T-cell (primary cell): ENCODE data around the gene COG6. TPM values are rescaled to one million over a fixed set of nuclear protein-coding genes. Genes with fewer than 3 reads are reported as not detected.
A peak's percentile ranks its signal among the peaks of the same experiment; 100 is the strongest.

Experiments
- ATAC-seq, 4 experiments: fragments of 200-7000 bp in 3 of 4; fragments of 150-1000 bp in 1 of 4; cut with Tn5 transposase; replicated peaks in 1 of 4; 1 replicate in 3 of 4; 2 replicates in 1 of 4; pipeline ENCODE4 v1.10.0; 2021; ENCODE audit warnings: moderate library complexity in 3 of 4, mild to moderate bottlenecking in 2 of 4, moderate number of reproducible peaks in 1 of 4
- CTCF ChIA-PET, 2 donors: fragments of 300-600 bp; sonication (Branson Sonifier 250); formaldehyde crosslinking; loops; one replicate each; lab custom pipeline; 2022; ENCODE audit warnings: antibody characterized with exemption in 2 of 2; lab: Charles Lee
- POLR2A ChIA-PET, 2 donors: fragments of 300-600 bp; sonication (Branson Sonifier 250); formaldehyde crosslinking; loops; one replicate each; lab custom pipeline; 2022; ENCODE audit warnings: antibody characterized with exemption in 2 of 2; lab: Charles Lee
- DNase-seq, 35 experiments: peaks; one replicate each; pipeline versions ENCODE4 v3.0.0 to v3.0.0-alpha.2; 2013 to 2023
- H3K27ac ChIP-seq: one replicate; pipeline ENCODE4 v1.5.1; 2013; ENCODE audit warnings: low read length
- H3K27me3 ChIP-seq, 2 experiments: replicated peaks in 1 of 2; 1 replicate in 1 of 2; 2 replicates in 1 of 2; pipeline versions ENCODE4 v1.6.1 to v1.7.0; 2013; ENCODE audit warnings: low read length in 1 of 2, mixed read lengths in 1 of 2; ENCODE audit not compliant: control insufficient read depth in 2 of 2, insufficient read depth in 2 of 2; ENCODE audit errors: extremely low read depth in 1 of 2
- H3K36me3 ChIP-seq, 2 donors: 1 replicate in 1 of 2; 2 replicates in 1 of 2; pipeline versions ENCODE4 v1.6.1 to v1.7.0; 2013; ENCODE audit warnings: low read length in 1 of 2; ENCODE audit not compliant: control insufficient read depth in 2 of 2, insufficient read depth in 1 of 2; ENCODE audit errors: extremely low read depth in 1 of 2
- H3K4me1 ChIP-seq, 2 experiments: 1 replicate in 1 of 2; 2 replicates in 1 of 2; pipeline versions ENCODE4 v1.6.1 to v1.7.0; 2013; ENCODE audit warnings: low read length in 2 of 2, mixed read lengths in 1 of 2; ENCODE audit not compliant: insufficient read depth in 2 of 2, control insufficient read depth in 1 of 2; ENCODE audit errors: extremely low read depth in 1 of 2
- H3K4me3 ChIP-seq, 2 donors: 1 replicate in 1 of 2; 2 replicates in 1 of 2; pipeline versions ENCODE4 v1.5.1 to v1.7.0; 2013; ENCODE audit warnings: mild to moderate bottlenecking in 2 of 2, low read length in 1 of 2, moderate library complexity in 1 of 2; ENCODE audit not compliant: control insufficient read depth in 1 of 2; ENCODE audit errors: extremely low read depth in 1 of 2
- H3K9me3 ChIP-seq: 2 replicates; pipeline ENCODE4 v1.7.0; 2013
- H3K27ac Mint-ChIP-seq, 2 donors: one replicate each; pipeline ENCODE4 v1.8.0; 2020 to 2021; ENCODE audit warnings: mild to moderate bottlenecking in 2 of 2, mixed read lengths in 2 of 2
- H3K27me3 Mint-ChIP-seq, 2 donors: one replicate each; pipeline ENCODE4 v1.8.0; 2021 to 2022; ENCODE audit warnings: mixed read lengths in 2 of 2
- H3K36me3 Mint-ChIP-seq: one replicate; pipeline ENCODE4 v1.8.0; 2021; ENCODE audit warnings: mixed read lengths
- H3K4me1 Mint-ChIP-seq, 3 donors: one replicate each; pipeline ENCODE4 v1.8.0; 2020 to 2022; ENCODE audit warnings: mixed read lengths in 3 of 3, mild to moderate bottlenecking in 1 of 3
- H3K4me3 Mint-ChIP-seq, 3 donors: one replicate each; pipeline ENCODE4 v1.8.0; 2020 to 2022; ENCODE audit warnings: mild to moderate bottlenecking in 3 of 3, mixed read lengths in 3 of 3, moderate library complexity in 3 of 3
- H3K9me3 Mint-ChIP-seq, 3 donors: one replicate each; pipeline ENCODE4 v1.8.0; 2020 to 2022; ENCODE audit warnings: mixed read lengths in 3 of 3
- WGBS: methylation state at CpG from one replicate; pipeline ENCODE4 v1.1.5; 2013; ENCODE audit warnings: missing lambda C conversion rate; ENCODE audit not compliant: insufficient coverage; 5-methylcytosine and 5-hydroxymethylcytosine counted together
- total RNA-seq, 35 experiments: library from RNA in 6 of 35; stranded (reverse) in 6 of 35; fragments of 120-200 nt in 1 of 35; gene quantifications; one replicate each; pipeline versions ENCODE4 v1.2.1 to v1.2.4 and lab custom pipeline; 2013 to 2026

The COG6 gene
- total RNA-seq, 5 donors from 2014 or later (not counting 1 experiment from before 2014, with no cell fraction given) = 28.4 to 31.7 (median 30.7) TPM

GRCh38 chr13:39766464-39767158 lies 111.1 kb downstream of the COG6 start:
- Mint-ChIP-seq H3K4me3 (no peak overlapping the region), H3K4me1 (peaks cover 5 to 11% (median 10%) of the 10 kb centered on the region in 3 donors), H3K27me3 (no peaks in the 10 kb centered on the region), H3K27ac (no peak overlapping the region), H3K9me3 (peaks cover 0 to under 1% (median 0%) of the 10 kb centered on the region in 3 donors), H3K36me3 (no peaks in the 10 kb centered on the region)
- ATAC-seq (no peak), DNase-seq (no peak)
- H3K9me3 ChIP-seq = no peaks in the 10 kb centered on the region
- H3K36me3 ChIP-seq = no peaks in the 10 kb centered on the region
- ChIA-PET POLR2A (no interaction called here), CTCF (interaction anchor here in 1 of 2 donors (0.5 kb wide), 1 partner anchor 178 kb away, joined by 3 read pairs; no protein-coding TSS in a partner anchor)
- WGBS = 100% methylated on average over 1 of the region's 2 CpGs
- no peak overlapping the region for H3K4me3 ChIP-seq
- peaks cover 0 to 4% of the 10 kb centered on the region in 2 experiments for H3K4me1 ChIP-seq
- H3K27me3 ChIP-seq = no peaks in the 10 kb centered on the region
- no peak overlapping the region for H3K27ac ChIP-seq

DNA sequence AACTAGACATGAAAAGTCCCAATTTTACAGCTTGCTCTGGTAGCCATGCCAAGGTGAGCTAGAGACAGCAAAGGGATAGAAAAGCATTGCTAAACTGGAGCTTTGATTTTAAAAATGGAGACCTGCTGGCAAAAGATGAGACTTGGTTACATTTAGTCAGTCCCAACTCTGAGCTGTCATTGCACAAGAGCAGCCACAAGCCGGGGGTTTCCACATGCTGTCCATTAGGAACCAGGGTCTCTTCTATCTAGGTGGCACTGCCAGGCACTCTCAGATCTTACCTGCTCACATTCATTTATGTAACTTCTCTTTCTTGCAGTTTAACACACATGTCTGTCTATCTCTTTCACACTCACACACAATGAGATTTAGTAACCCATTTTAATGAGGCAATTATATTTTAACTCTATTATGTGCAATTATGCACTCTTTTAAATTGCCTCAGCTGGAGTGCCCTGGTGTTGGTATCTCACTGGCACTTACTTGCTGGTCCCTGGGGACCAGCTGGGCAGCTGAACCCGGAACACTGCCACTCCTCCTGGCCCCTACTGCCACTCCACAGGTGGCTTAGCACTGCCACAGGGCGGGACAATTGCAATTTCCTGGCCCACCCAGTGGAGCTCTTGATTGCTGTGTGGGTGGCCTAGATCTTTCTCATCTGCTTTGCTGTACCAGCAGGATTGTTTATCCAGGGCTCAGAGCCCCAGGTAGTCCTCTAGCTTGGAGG lies 112.5 kb downstream of the COG6 start:
- no peaks in the 10 kb centered on the region for H3K9me3 ChIP-seq
- Mint-ChIP-seq H3K27ac (no peak overlapping the region), H3K27me3 (no peaks in the 10 kb centered on the region), H3K36me3 (peaks cover 4% of the 10 kb centered on the region), H3K9me3 (no peaks in the 10 kb centered on the region), H3K4me1 (peaks cover 5 to 11% (median 10%) of the 10 kb centered on the region in 3 donors), H3K4me3 (no peak overlapping the region)
- H3K27ac ChIP-seq = no peak overlapping the region
- CTCF ChIA-PET = interaction anchor here in 1 of 2 donors (0.8 kb wide), 1 partner anchor 9 kb away, joined by 3 read pairs; no protein-coding TSS in a partner anchor
- POLR2A ChIA-PET = no interaction called here
- no peak for DNase-seq
- WGBS = 100% methylated on average over 1 of the region's 3 CpGs
- ATAC-seq = no peak
- no peaks in the 10 kb centered on the region for H3K36me3 ChIP-seq
- H3K4me3 ChIP-seq = no peak overlapping the region
- peaks cover 0 to 4% of the 10 kb centered on the region in 2 experiments for H3K4me1 ChIP-seq
- H3K27me3 ChIP-seq = no peaks in the 10 kb centered on the region

DNA sequence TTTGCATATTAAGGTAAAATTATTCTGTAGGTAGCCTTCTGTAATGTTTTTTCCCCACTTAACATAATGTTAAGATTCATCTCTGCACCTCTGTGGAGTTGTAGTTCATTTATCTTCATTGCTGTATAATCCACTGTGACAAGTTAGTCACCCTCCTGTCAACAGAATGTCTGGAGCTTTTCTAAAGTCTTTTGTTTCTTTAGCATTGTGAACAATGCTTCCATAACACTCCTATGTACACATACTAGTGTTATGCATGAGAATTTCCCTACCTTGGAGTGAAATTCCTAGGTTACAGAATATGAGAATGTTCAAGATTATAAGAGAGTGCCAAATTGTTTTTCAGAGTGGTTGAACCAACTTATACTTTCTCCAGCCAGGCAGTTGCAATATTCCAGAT lies 113.5 kb downstream of the COG6 start:
- Mint-ChIP-seq H3K27ac (no peak overlapping the region), H3K9me3 (no peaks in the 10 kb centered on the region), H3K27me3 (no peaks in the 10 kb centered on the region), H3K4me1 (peaks cover 5 to 11% (median 10%) of the 10 kb centered on the region in 3 donors), H3K4me3 (no peak overlapping the region), H3K36me3 (peaks cover 4% of the 10 kb centered on the region)
- Histone ChIP-seq H3K36me3 (no peaks in the 10 kb centered on the region), H3K27ac (no peak overlapping the region), H3K4me1 (peaks cover 0 to 4% of the 10 kb centered on the region in 2 experiments), H3K9me3 (no peaks in the 10 kb centered on the region), H3K4me3 (no peak overlapping the region), H3K27me3 (no peaks in the 10 kb centered on the region)
- CTCF ChIA-PET = no interaction called here
- ATAC-seq = no peak
- DNase-seq = no peak
- POLR2A ChIA-PET = no interaction called here

DNA sequence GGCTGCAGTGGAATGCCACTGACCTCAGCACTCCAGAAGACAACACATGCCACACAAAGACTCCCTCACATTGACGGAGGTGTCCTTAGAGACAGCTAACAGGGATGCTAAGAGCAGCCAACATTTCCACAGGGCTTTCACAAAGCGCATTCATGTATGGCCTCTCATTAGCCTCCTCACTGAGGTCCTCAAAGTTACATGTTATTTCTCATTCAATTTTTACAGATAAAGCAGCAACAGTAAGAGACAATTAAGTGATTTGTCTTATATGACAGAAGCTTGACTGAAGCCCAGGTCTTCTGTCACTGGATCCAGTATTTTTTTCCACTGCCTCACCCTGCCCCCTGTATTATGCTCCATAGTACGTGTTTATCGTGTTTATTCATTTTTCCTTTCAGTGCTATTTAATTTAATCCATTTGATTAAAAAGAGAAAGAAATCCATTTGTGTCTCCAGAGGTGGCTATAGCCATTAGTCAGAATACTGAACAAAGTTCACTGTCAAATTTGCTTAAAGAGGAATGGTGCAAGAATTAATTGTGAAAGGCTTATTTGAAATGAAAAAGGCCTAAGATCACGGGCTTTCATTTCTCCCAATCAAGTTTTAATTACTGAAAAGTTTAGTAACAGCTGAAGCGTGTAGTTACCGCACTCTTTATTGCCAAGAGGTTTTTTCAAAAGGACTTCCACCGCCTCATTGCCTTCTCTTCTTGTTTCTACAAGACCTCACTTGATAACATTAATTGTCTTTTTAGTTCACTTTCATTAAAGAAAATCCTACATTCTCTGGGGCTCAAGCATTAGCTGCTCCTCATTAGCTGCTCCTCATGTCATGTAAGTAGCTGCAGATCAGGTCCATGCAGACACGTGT lies 115.0 kb downstream of the COG6 start:
- ChIA-PET POLR2A (interaction anchor here in 1 of 2 donors (0.6 kb wide), 1 partner anchor 1572 kb away, joined by 4 read pairs; no protein-coding TSS in a partner anchor), CTCF (no interaction called here)
- DNase-seq = no peak
- Mint-ChIP-seq H3K4me1 (peaks cover 5 to 11% (median 10%) of the 10 kb centered on the region in 3 donors), H3K4me3 (no peak overlapping the region), H3K27me3 (no peaks in the 10 kb centered on the region), H3K36me3 (peaks cover 4% of the 10 kb centered on the region), H3K27ac (no peak overlapping the region), H3K9me3 (no peaks in the 10 kb centered on the region)
- no peaks in the 10 kb centered on the region for H3K27me3 ChIP-seq
- no peaks in the 10 kb centered on the region for H3K9me3 ChIP-seq
- H3K4me1 ChIP-seq = peaks cover 0 to 4% of the 10 kb centered on the region in 2 experiments
- no peak for ATAC-seq
- no peaks in the 10 kb centered on the region for H3K36me3 ChIP-seq
- 96% methylated on average over 4 of the region's 9 CpGs for WGBS
- H3K4me3 ChIP-seq = no peak overlapping the region
- no peak overlapping the region for H3K27ac ChIP-seq

- POLR2A ChIA-PET = no interaction called here
- H3K9me3 ChIP-seq = no peaks in the 10 kb centered on the region
- H3K4me3 ChIP-seq = no peak overlapping the region
- H3K9me3 Mint-ChIP-seq = no peaks in the 10 kb centered on the region
- no peaks in the 10 kb centered on the region for H3K27me3 Mint-ChIP-seq
- H3K4me1 ChIP-seq = peaks cover 2 to 4% of the 10 kb centered on the region in 2 experiments
- H3K4me3 Mint-ChIP-seq = no peak overlapping the region
- peaks cover 4% of the 10 kb centered on the region for H3K36me3 Mint-ChIP-seq
- no CpG with 5 or more reads among the region's 4 CpGs for WGBS
- H3K27me3 ChIP-seq = no peaks in the 10 kb centered on the region
- no peak overlapping the region for H3K27ac Mint-ChIP-seq
- CTCF ChIA-PET = interaction anchor here in 1 of 2 donors (0.6 to 0.7 kb wide), 2 partner anchors 414 to 1617 kb away, joined by 5 to 6 read pairs; no protein-coding TSS in a partner anchor
- H3K36me3 ChIP-seq = no peaks in the 10 kb centered on the region
- DNase-seq = no peak
- no peak for ATAC-seq
- peaks cover 14 to 27% (median 25%) of the 10 kb centered on the region in 3 donors for H3K4me1 Mint-ChIP-seq
- H3K27ac ChIP-seq = no peak overlapping the region
Observed at GRCh38 chr13:39773833-39774232, 118.4 kb downstream of the COG6 start.

GRCh38 chr13:39776439-39776838 lies 121.0 kb downstream of the COG6 start:
- Histone ChIP-seq H3K4me1 (peaks cover 9% of the 10 kb centered on the region in 2 experiments), H3K36me3 (no peaks in the 10 kb centered on the region), H3K9me3 (no peaks in the 10 kb centered on the region), H3K4me3 (no peak overlapping the region), H3K27me3 (no peaks in the 10 kb centered on the region), H3K27ac (no peak overlapping the region)
- peaks cover 4% of the 10 kb centered on the region for H3K36me3 Mint-ChIP-seq
- H3K27me3 Mint-ChIP-seq = no peaks in the 10 kb centered on the region
- no peak overlapping the region for H3K4me3 Mint-ChIP-seq
- ChIA-PET CTCF (interaction anchor here in 1 of 2 donors (1.5 kb wide), 1 partner anchor 9 kb away, joined by 3 read pairs; no protein-coding TSS in a partner anchor), POLR2A (interaction anchor here in 1 of 2 donors (0.6 kb wide), 1 partner anchor 34 kb away, joined by 10 read pairs; no protein-coding TSS in a partner anchor)
- H3K4me1 Mint-ChIP-seq = peaks cover 23 to 43% (median 43%) of the 10 kb centered on the region in 3 donors
- peak overlapping the region in 1 of 2 donors; percentile 56 for H3K27ac Mint-ChIP-seq
- WGBS = no CpG with 5 or more reads among the region's 3 CpGs
- H3K9me3 Mint-ChIP-seq = no peaks in the 10 kb centered on the region
- ATAC-seq (no peak), DNase-seq (no peak)
